Mononuclear cell (primary cell): ENCODE data around the gene ADAM19. TPM values are rescaled to one million over a fixed set of nuclear protein-coding genes. Genes with fewer than 3 reads are reported as not detected.
"Not testable (repeated sequence)": the region's sequence is repeated elsewhere in the genome, so short reads cannot be mapped to it uniquely, and the experiment has no call there.

Experiments used
- H3K27me3 ChIP-seq: 2 replicates; pipeline ENCODE4 v1.6.0; 2011; ENCODE audit warnings: low read length, control low read depth; ENCODE audit not compliant: insufficient read depth
- H3K4me1 ChIP-seq: 2 replicates; pipeline ENCODE4 v1.5.1; 2011; ENCODE audit warnings: mild to moderate bottlenecking, low read length, control low read depth; ENCODE audit not compliant: insufficient read depth
- H3K4me3 ChIP-seq: 2 replicates; pipeline ENCODE4 v1.5.1; 2011; ENCODE audit warnings: mild to moderate bottlenecking, low read length, moderate library complexity
- H3K9me3 ChIP-seq: 2 replicates; pipeline ENCODE4 v1.5.1; 2011; ENCODE audit warnings: low read depth, mild to moderate bottlenecking, control low read depth, low read length
- total RNA-seq: library from RNA; depleted of rRNA; stranded (reverse); fragments of >200 nt; gene quantifications from one replicate; pipeline ENCODE4 v1.2.3, GENCODE V29; 2012

Gene ADAM19
- total RNA-seq, 1 donor: 17.7 TPM

DNA sequence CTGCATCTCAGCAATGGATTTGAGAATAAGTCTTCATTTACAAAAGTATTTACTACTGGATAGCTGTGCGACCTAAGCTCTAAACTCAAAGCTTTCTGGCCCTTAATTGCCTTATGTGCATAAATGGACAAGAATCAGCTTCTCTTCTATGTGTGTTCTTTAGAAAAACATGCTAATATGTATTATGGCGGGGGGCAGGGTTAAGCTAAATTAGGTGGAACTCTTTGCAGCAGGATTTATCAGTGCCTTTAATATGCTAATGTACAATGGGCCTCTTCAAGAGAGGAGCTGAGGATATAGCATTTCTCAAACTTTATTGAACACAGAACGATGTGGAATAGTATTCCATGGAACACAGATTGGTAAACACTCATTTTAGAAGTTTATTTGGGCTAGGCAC, 125.6 kb downstream of the ADAM19 start:
- Histone ChIP-seq H3K4me3 (no peak overlapping the region), H3K9me3 (no peaks in the 10 kb centered on the region), H3K4me1 (no peaks in the 10 kb centered on the region), H3K27me3 (no peaks in the 10 kb centered on the region)

GRCh38 chr5:157449011-157449723, 126.4 kb downstream of the ADAM19 start:
- H3K4me1 ChIP-seq: no peaks in the 10 kb centered on the region
- no peaks in the 10 kb centered on the region for H3K9me3 ChIP-seq
- H3K27me3 ChIP-seq: no peaks in the 10 kb centered on the region
- H3K4me3 ChIP-seq: no peak overlapping the region

DNA sequence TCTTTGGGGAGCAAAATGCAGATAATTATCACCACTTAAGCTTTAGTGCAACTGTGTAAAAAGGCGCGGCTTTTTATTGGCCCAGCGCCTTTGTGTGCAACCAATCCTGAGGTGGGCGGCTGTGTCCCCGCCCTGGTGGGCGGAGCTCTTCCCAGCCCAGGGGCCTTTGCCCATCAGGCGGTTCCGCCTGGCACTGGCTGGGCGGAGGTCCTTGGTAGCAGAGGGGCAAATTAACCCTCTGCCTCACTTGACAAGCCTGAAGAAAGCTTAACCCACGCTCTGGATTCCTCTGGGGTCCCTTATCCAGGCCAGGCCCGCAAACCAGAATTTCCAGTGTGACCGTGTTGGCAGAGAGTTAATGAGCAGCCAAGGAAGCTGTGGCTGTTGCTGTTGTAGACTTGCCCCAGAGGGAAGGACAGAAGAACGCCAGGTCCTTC, 128.4 kb downstream of the ADAM19 start:
- H3K27me3 ChIP-seq: no peaks in the 10 kb centered on the region
- no peaks in the 10 kb centered on the region for H3K4me1 ChIP-seq
- no peaks in the 10 kb centered on the region for H3K9me3 ChIP-seq
- no peak overlapping the region for H3K4me3 ChIP-seq

DNA sequence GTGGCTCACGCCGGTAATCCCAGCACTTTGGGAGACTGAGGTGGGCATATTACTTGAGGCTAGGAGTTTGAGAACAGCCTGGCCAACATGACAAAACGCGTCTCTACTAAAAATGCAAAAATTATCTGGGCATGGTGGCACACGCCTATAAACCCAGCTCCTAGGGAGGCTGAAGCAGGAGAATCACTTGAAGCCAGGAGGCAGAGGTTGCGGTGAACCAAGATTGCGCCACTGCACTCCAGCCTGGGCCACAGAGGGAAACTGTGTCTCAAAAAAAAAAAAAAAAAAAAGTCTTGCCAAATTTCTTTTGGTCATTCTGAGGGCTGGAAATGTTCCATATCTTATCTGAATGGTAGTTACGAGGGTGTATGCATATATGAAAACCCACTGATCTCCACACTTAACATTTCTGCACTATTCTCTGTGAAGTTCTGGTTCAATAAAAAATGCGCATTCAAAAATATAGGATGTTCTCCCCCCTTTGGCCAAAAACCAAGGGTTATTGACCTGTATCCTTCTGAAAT, 129.1 kb downstream of the ADAM19 start:
- Histone ChIP-seq H3K4me3 (no peak overlapping the region), H3K9me3 (no peaks in the 10 kb centered on the region), H3K27me3 (no peaks in the 10 kb centered on the region), H3K4me1 (no peaks in the 10 kb centered on the region)

GRCh38 chr5:157445745-157446411, 129.7 kb downstream of the ADAM19 start:
- H3K27me3 ChIP-seq: no peaks in the 10 kb centered on the region
- H3K4me1 ChIP-seq: no peaks in the 10 kb centered on the region
- H3K4me3 ChIP-seq: no peak overlapping the region
- H3K9me3 ChIP-seq: no peaks in the 10 kb centered on the region

GRCh38 chr5:157444224-157444623, 131.4 kb downstream of the ADAM19 start:
- Histone ChIP-seq H3K4me3 (no peak overlapping the region), H3K9me3 (no peaks in the 10 kb centered on the region), H3K4me1 (no peaks in the 10 kb centered on the region), H3K27me3 (no peaks in the 10 kb centered on the region)

- Histone ChIP-seq H3K4me3 (no peak overlapping the region), H3K27me3 (no peaks in the 10 kb centered on the region), H3K4me1 (no peaks in the 10 kb centered on the region), H3K9me3 (no peaks in the 10 kb centered on the region)
Observed at GRCh38 chr5:157443041-157443549, 132.5 kb downstream of the ADAM19 start.

- H3K9me3 ChIP-seq: no peaks in the 10 kb centered on the region
- H3K4me1 ChIP-seq: no peaks in the 10 kb centered on the region
- no peaks in the 10 kb centered on the region for H3K27me3 ChIP-seq
- H3K4me3 ChIP-seq: no peak overlapping the region
Observed at GRCh38 chr5:157434096-157434495, 141.5 kb downstream of the ADAM19 start.

DNA sequence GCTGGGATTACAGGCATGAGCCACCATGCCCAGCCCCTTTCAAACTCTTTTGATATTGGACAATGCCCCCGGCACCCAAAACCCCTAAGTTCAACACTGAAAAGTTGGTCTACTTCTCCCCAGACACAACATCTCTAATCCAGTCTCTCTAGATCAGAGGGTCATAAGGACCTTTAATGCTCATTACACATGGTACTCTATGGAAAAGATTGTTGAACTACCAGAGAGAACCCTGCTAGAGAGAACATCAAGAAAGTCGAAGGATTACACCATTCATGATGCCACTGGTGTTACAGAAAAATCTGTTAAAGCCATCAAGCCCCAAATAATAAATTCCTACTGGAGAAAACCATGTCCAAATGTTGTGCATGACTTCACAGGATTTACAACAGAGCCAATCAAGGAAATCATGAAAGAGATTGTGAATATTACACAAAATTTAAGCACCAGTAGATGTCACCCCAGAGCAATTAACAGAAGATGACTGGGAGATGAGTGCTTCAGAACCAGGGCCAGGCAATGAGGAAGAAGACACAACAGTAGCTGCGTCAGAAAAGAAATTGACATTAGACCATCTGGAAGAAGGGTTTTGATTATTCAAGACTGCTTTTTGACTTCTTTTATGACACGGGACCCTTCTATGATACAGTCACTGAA, 143.9 kb downstream of the ADAM19 start:
- no peaks in the 10 kb centered on the region for H3K9me3 ChIP-seq
- no peaks in the 10 kb centered on the region for H3K4me1 ChIP-seq
- H3K27me3 ChIP-seq: no peaks in the 10 kb centered on the region
- H3K4me3 ChIP-seq: no peak overlapping the region

- not testable (repeated sequence) for H3K4me1 ChIP-seq, H3K4me3 ChIP-seq, H3K27me3 ChIP-seq, H3K9me3 ChIP-seq
Observed at GRCh38 chr5:157429920-157430319, 145.7 kb downstream of the ADAM19 start.

Other genes starting within 250 kb of the ADAM19 start
- 11.5 TPM for gene NIPAL4, start 115.6 kb downstream of the ADAM19 start, total RNA-seq
- not detected for gene SOX30, start 76.7 kb upstream of the ADAM19 start, total RNA-seq
- gene C5orf52, start 95.8 kb upstream of the ADAM19 start, total RNA-seq: not detected
- gene THG1L, start 155.6 kb upstream of the ADAM19 start, total RNA-seq: 13.4 TPM
- gene LSM11, start 167.9 kb upstream of the ADAM19 start, total RNA-seq: 1.0 TPM